ENCODE data around the gene SLC35B2. TPM values are rescaled to one million over a fixed set of nuclear protein-coding genes. Genes with fewer than 3 reads are reported as not detected.

The SLC35B2 gene
- total and polyA plus RNA-seq, 9 of the 15 experiments (the other 6 are each of a cell fraction or from before 2014, with no cell fraction given) = 14.5 to 59.1 (median 47.1) TPM

DNA sequence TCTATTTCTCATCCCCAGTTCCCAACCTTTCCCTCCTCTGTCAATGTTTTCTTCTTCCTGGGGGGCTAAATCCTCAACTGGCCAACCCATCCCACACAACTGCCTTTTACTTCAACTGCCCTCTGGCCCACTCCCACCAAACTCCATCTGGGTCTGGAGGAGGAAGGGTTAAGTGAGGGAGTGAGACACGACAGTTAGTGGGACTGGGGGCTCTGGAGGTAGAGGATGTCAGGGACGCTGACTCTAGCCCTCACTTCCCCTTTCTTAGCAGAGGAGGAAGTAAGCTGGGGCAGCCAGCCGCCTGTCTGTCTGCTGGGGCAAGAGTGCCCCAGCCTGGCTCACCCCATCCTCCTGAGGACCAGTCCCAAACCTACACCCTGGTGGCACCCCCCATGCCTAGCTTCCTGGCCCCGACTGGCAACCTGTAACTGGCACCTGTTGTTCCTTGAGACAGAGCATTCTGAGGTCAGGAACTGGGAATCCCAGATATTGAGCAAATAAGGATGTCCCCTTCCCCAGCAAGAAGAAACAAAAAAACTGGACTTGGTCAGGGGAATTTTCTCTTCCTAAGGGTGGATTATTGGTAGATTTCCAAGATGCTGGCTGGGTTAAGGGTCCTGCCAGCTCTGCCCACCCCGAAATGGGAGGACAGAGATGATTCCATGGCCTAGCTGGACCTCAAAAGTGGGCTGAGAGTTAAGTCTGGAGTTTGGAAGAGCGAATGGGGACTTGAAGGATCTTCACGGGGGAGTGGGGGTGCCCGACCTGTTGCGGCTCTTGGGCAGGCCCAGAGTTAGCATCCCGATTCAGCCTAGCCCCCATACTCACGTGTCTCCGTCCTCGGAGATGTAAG, 7.1 kb upstream of the SLC35B2 start (continued):
- TF ChIP-seq SMARCE1 (IDR thresholded peaks at IDR 0.05) = peak; percentile 41; the same call in 1 of the 2 replicates
- 0 out of 4 replicates have a peak, but pooled peaks of 1 of the 2 experiments have one; percentile 29 for TF ChIP-seq ETV6 (IDR thresholded peaks at IDR 0.05; ENCODE audit: borderline replicate concordance in 1 of 2, low read depth in 2 of 2, low read length in 1 of 2)
- no peak for TF ChIP-seq ETV6 (CRISPR knock-in tag; IDR thresholded peaks at IDR 0.05; ENCODE audit: borderline replicate concordance)
- 0 out of 2 replicates have a peak, but pooled peaks have one; percentile 33 for TF ChIP-seq ETV1 (tag; conservative IDR thresholded peaks at IDR 0.05; ENCODE audit: low read depth)
- TF ChIP-seq, protein P1, sequence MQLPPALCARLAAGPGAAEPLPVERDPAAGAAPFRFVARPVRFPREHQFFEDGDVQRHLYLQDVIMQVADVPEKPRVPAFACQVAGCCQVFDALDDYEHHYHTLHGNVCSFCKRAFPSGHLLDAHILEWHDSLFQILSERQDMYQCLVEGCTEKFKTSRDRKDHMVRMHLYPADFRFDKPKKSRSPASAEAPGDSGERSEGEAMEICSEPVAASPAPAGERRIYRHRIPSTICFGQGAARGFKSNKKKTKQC (CRISPR knock-in tag; IDR thresholded peaks at IDR 0.05) = peak; percentile 14; the same call in 1 of the 2 replicates
- no peak for TF ChIP-seq ZNF717 (CRISPR knock-in tag; IDR thresholded peaks at IDR 0.05)
- TF ChIP-seq MEF2A (IDR thresholded peaks at IDR 0.05; ENCODE audit: control insufficient read depth, low read depth, low read length) = no peak
- no peak for TF ChIP-seq SP2 (IDR thresholded peaks at IDR 0.05; ENCODE audit: extremely low read depth, low read depth, low read length, poor library complexity, severe bottlenecking)
- TF ChIP-seq, protein P2, sequence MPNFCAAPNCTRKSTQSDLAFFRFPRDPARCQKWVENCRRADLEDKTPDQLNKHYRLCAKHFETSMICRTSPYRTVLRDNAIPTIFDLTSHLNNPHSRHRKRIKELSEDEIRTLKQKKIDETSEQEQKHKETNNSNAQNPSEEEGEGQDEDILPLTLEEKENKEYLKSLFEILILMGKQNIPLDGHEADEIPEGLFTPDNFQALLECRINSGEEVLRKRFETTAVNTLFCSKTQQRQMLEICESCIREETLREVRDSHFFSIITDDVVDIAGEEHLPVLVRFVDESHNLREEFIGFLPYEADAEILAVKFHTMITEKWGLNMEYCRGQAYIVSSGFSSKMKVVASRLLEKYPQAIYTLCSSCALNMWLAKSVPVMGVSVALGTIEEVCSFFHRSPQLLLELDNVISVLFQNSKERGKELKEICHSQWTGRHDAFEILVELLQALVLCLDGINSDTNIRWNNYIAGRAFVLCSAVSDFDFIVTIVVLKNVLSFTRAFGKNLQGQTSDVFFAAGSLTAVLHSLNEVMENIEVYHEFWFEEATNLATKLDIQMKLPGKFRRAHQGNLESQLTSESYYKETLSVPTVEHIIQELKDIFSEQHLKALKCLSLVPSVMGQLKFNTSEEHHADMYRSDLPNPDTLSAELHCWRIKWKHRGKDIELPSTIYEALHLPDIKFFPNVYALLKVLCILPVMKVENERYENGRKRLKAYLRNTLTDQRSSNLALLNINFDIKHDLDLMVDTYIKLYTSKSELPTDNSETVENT (CRISPR knock-in tag; IDR thresholded peaks at IDR 0.05) = no peak
- TF ChIP-seq BHLHE40 (IDR thresholded peaks at IDR 0.05; ENCODE audit: low read length) = peak; percentile 84
- TF ChIP-seq XRCC5 (IDR thresholded peaks at IDR 0.05; ENCODE audit: low read depth, low read length) = 0 out of 2 replicates have a peak, but pooled peaks have one; percentile 23
- no peak for TF ChIP-seq ERF (CRISPR knock-in tag; IDR thresholded peaks at IDR 0.05)
- no peak for TF ChIP-seq ZC3H11A (IDR thresholded peaks at IDR 0.05; ENCODE audit: low read depth, low read length)
- TF ChIP-seq, protein P3, sequence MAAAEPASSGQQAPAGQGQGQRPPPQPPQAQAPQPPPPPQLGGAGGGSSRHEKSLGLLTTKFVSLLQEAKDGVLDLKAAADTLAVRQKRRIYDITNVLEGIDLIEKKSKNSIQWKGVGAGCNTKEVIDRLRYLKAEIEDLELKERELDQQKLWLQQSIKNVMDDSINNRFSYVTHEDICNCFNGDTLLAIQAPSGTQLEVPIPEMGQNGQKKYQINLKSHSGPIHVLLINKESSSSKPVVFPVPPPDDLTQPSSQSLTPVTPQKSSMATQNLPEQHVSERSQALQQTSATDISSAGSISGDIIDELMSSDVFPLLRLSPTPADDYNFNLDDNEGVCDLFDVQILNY (CRISPR knock-in tag; IDR thresholded peaks at IDR 0.05) = 0 out of 2 replicates have a peak, but pooled peaks have one; percentile 52
- peak; percentile 31; the same call in 1 of the 2 replicates for TF ChIP-seq LEF1 (IDR thresholded peaks at IDR 0.05)
- TF ChIP-seq RAD51 (IDR thresholded peaks at IDR 0.05; ENCODE audit: borderline replicate concordance, low read depth) = peak; percentile 44; the same call in 1 of the 2 replicates
- TF ChIP-seq ZBTB7A (IDR thresholded peaks at IDR 0.05; ENCODE audit: borderline replicate concordance, control insufficient read depth, low read depth, low read length) = peak; percentile 70; the same call in 1 of the 2 replicates
- peak in 1 of 2 experiments; percentile 47; a peak in 1 of 4 replicates for TF ChIP-seq KDM1A (IDR thresholded peaks at IDR 0.05)
- TF ChIP-seq MIER1 (IDR thresholded peaks at IDR 0.05; ENCODE audit: low read depth) = 0 out of 2 replicates have a peak, but pooled peaks have one; percentile 58
- TF ChIP-seq NR4A1 (CRISPR knock-in tag; IDR thresholded peaks at IDR 0.05) = 0 out of 2 replicates have a peak, but pooled peaks have one; percentile 14
- TF ChIP-seq NR4A1 (tag; IDR thresholded peaks at IDR 0.05) = no peak
- TF ChIP-seq, protein P4, sequence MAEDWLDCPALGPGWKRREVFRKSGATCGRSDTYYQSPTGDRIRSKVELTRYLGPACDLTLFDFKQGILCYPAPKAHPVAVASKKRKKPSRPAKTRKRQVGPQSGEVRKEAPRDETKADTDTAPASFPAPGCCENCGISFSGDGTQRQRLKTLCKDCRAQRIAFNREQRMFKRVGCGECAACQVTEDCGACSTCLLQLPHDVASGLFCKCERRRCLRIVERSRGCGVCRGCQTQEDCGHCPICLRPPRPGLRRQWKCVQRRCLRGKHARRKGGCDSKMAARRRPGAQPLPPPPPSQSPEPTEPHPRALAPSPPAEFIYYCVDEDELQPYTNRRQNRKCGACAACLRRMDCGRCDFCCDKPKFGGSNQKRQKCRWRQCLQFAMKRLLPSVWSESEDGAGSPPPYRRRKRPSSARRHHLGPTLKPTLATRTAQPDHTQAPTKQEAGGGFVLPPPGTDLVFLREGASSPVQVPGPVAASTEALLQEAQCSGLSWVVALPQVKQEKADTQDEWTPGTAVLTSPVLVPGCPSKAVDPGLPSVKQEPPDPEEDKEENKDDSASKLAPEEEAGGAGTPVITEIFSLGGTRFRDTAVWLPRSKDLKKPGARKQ (CRISPR knock-in tag; IDR thresholded peaks at IDR 0.05) = no peak
- TF ChIP-seq ZNF165 (CRISPR knock-in tag; IDR thresholded peaks at IDR 0.05; ENCODE audit: borderline replicate concordance) = no peak

All from K562 (cell line).